Activated T-cell treated with anti-CD3 and anti-CD28 coated beads, Interleukin-2, amount 50 U/mL, for 1 hour (primary cell): ENCODE measurements around the gene DCUN1D2.
"Not testable (repeated sequence)": the region's sequence is repeated elsewhere in the genome, so short reads cannot be mapped to it uniquely, and the experiment has no call there.

ENCODE experiments used
- DNase-seq: peaks from one replicate; pipeline ENCODE4 v3.0.0-alpha.2; 2020

The DCUN1D2 gene

DNA sequence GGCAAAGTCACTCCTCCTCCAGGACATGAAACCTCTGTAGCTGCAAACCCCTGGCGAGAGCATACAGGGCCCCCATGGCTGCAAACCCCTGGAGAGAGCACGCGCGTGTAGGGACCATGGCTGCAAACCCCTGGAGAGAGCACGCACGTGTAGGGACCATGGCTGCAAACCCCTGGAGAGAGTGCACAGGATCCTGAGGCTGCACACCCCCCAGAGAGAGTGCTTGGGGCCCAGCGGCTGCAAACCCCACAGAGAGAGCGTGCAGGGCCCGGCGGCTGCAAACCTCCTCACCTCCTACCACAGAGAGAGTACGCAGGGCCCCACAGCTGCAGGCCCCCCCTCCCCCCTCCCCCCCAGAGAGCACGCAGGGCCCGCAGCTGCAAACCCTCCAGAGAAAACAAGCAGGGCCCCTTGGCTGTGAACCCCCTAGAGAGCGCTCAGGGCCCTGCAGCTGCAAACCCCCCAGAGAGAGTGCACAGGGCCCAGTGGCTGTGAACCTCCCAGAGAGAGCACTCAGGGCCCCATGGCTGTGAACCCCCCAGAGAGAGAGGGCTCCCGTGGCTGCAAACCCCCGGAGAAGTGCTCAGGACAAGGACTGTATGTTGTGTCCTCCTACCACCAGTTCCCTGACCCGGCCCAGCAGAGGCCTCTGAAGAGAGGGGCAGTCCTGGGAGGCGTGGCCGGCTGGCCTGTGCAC, 44.6 kb downstream of the DCUN1D2 start:
- DNase-seq: no peak

DNA sequence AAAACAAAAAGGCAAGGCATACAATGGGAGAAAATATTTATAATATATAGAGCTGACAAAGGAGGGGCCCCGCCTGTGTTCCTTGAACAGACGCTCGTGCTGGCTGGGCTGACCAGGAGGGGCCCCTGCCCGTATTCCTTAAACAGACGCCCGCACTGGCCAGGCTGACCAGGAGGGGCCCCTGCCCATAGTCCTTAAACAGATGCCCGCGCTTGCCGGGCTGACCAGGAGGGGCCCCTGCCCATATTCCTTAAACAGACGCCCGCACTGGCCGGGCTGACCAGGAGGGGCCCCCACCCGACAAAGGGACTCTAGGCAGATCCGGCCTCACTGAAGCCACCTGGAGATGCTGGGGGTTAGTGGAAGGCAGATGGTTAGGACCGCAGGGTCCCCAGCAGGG, 46.5 kb downstream of the DCUN1D2 start:
- no peak for DNase-seq

DNA sequence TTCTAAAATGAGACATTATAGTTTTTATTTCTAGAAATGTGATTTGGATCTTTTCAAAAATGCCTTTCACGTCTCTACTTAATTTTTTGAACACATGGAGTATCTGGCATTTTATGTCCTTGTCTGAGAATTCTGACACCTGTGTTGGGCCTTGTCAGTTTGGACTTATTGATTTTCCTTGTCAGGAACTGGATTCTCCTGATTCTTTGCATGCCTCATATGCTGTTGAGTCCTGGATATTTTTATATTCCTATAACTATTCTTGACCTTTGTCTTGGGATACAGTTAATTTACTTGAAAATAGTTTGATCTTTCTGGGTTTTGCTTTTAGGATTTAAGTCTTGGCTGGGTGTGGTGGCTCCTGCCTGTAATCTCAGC, 47.5 kb downstream of the DCUN1D2 start:
- no peak for DNase-seq

DNA sequence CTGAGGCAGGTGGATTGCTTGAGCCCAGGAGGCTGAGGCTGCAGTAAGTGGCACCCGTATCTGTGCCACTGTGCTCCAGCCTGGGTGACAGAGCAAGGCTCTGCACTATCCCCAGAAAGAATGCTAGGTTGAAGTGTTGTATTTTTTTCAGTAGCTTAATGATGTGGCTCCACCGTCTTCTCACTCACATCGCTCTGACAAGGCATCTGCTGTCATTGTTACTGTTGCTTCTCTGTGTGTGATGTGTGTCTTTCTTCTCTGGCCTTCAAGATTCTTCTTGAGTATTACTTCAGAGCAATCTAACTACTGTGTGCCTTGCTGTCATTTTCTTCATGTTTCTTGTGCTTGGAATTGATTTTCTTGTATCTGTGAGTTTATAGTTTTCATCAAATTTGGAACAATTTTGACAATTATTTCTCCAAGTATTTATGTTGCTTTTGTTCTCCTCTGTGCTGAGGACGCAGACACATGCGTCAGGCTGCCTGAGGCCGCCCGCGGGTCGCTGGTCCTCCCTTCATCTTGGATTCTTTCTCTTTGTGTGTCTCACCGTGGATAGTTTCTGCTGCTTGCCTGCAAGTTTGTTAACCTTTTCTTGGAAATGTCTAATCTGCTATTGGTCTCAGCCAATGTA, 48.0 kb downstream of the DCUN1D2 start:
- DNase-seq: no peak

DNA sequence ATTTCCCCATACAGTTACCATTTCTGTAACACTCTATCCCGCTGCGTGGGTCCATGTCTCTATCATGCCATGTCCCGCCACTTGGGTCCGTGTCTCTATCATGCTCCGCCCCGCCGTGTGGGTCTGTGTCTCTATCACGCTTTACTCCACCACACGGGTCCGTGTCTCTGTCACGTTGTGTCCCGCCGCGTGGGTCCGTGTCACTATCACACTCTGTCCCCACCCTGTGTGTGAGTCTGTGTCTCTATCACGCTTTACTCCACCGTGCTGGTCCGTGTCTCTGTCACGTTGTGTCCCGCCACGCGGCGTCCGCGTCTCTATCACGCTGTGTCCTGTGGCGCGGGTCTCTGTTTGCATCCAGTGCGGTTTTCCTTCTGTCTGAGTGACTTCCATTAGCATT, 48.9 kb downstream of the DCUN1D2 start:
- DNase-seq: no peak

DNA sequence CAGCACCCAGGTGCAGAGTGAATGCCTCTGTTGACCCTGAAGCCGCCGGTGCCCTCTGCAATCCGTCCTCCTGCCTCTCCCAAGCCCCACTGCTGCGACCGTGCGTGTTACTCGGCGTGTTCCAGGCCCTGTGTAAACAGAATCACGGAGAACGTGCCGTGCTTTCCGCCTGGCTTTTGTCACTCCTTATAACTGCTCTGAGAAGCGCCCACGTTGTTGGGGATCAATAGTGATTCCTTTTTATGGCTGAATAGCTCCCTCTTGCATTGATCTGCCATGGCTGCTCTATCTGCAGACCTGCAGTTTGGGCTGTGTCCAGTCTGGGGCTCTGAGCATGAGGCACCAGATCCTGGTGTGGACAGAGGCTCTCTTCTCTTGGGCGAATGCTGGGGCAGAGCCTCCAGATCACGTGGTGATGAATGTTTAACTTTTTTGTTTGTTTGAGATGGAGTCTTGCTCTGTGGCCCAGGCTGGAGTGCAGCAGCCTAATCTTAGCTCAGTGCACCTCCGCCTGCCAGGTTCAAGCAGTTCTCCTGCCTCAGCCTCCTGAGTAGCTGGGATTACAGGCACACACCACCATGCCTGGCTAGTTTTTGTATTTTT, 53.0 kb downstream of the DCUN1D2 start:
- no peak for DNase-seq

DNA sequence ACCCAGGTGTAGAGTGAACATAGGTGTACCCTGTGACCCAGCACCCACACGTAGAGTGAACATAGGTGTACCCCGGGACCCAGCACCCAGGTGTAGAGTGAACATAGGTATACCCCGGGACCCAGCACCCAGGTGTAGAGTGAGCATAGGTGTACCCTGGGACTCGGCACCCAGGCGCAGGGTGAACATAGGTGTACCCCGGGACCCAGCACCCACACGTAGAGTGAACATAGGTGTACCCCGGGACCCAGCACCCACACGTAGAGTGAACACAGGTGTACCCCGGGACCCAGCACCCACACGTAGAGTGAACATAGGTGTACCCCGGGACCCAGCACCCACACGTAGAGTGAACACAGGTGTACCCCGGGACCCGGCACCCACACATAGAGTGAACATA, 53.6 kb downstream of the DCUN1D2 start:
- not testable (repeated sequence) for DNase-seq

DNA sequence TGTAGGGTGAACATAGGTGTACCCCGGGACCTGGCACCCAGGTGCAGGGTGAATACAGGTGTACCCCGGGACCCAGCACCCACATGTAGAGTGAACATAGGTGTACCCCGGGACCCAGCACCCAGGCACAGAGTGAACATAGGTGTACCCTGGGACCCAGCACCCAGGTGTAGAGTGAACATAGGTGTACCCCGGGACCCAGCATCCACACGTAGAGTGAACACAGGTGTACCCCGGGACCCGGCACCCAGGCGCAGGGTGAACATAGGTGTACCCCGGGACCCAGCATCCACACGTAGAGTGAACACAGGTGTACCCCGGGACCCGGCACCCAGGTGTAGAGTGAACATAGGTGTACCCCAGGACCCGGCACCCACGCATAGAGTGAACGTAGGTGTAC, 54.6 kb downstream of the DCUN1D2 start:
- DNase-seq: peak; percentile 24

DNA sequence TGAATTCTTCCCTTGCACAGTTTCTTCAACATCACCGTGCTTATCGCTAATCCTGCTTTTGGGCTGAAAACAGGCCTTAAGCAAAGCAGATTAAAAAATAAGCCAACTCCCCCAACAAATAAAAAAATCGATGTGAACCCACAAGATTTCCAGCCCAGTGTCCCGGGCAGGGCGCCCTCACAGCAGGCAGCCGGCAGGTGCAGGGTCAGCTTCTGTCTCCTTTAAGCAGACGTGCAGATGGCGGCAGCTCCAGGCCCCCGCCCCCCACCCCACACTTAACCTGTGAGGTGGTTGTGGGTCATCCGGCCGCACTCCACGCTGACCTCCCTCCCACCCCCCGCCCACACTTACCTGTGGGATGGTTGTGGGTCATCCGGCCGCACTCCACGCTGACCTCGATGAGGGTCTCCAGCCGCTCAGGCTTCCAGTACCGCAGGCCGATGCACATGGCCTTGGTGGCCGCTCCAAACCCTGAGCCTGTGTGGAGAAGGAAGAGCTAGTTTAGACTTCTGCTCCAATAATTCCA, 57.1 kb downstream of the DCUN1D2 start:
- no peak for DNase-seq

DNA sequence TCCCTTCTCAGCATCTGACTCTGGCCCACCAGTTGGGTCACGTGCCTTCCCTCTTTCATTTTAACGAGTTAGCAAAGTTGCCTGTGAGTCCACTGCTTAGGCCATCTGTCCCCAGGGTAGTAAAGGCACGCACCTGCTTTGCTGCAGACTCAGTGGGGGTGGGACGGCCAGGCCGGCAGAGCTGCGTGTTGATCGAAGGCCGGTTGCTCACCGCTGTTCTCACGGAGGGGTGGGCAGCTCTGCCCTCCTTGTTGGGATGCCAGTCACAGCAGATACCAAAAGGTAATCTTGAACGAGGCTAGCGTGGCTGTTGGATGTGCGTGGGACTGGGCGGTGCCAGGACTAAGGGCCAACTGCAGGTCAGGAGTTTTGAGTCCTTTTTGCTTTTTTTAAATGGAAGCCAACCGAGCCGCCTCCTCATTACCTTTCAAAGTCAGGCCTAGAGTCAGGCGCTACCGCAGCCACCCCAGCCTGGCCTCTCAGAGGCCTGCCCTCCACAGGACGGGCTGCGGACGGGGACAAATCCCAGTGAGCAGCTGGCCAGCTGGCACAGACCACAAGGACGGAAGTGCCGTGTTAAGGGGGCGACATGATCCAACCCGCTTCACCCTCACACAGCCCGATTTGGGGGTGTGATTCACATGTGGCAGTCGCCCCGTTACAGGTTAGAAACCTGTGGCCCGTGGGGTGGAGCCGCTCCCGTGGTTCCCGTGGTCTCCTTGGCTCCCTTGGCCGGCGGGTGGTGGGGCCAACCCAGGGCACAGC, 57.8 kb downstream of the DCUN1D2 start:
- DNase-seq: no peak

DNA sequence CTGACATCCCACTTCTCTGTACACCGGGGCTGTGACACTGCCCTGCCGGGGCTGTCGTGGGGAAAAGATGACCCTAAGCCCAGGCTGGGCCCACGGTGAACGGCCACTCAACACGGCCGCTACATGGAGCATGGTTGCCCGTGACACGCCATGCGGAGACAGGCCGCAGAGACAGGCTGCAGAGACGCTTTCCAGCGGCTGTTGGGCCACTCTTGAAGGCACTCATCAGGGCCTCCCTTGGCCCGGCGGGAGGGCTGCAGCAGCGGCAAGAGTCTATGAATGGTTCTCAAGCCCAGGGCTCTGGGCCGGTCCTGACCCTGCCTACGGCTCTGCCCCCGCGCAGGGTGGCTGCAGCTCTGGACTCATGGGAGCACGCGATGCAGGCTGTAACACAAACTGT, 59.3 kb downstream of the DCUN1D2 start:
- no peak for DNase-seq

DNA sequence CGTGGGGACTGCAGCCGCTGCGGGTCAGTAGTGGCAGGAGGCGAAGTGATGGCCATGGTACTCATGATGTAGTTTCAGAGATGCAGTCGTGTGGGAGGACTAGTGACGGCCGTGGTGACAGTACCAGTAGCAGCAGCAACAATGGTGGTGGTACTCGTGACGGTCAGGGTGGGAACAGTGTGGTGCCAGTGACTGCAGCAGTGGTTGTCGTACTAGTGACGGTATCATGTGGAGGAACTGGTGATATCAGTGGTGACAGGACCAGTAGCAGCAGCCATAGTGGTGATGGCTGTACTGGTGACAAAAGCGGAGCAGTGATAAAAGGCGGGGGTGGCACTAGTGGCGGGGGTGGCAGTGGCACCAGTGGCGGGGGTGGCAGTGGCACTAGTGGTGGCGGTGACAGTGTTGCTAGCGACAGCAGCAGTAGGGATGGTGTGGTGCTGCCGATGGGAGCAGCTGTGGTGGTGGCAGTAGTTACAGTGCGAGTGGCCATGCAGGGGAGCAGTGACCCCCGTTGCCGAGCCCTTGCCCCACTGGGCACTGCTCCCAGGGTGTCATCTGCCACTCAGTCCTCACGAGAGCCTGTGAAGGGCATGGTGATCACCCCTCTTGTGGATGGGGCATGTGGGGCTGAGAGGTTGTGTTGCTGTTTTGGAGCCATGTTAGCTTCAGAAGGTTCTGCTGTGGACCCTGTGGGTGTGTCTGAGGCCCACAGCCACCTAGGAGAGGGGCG, 60.0 kb downstream of the DCUN1D2 start:
- no peak for DNase-seq

DNA sequence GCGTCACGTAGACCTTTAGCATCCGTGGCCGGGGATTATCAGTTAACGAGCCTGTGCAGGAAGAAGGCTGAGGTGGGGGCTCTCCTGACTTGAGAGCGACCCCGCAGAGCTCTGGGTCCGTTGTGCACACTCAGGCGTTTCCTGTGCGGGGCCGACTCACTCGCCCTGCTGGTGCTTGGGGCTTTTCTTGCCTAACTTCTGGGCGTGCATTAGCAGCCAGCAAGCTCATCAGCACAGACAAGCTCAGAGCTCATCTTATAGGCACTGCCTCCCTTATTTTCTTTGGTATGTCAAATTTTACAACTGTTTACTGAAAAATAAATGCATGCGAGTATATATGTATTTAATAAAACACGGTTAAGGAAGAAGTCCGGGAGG, 60.9 kb downstream of the DCUN1D2 start:
- no peak for DNase-seq

DNA sequence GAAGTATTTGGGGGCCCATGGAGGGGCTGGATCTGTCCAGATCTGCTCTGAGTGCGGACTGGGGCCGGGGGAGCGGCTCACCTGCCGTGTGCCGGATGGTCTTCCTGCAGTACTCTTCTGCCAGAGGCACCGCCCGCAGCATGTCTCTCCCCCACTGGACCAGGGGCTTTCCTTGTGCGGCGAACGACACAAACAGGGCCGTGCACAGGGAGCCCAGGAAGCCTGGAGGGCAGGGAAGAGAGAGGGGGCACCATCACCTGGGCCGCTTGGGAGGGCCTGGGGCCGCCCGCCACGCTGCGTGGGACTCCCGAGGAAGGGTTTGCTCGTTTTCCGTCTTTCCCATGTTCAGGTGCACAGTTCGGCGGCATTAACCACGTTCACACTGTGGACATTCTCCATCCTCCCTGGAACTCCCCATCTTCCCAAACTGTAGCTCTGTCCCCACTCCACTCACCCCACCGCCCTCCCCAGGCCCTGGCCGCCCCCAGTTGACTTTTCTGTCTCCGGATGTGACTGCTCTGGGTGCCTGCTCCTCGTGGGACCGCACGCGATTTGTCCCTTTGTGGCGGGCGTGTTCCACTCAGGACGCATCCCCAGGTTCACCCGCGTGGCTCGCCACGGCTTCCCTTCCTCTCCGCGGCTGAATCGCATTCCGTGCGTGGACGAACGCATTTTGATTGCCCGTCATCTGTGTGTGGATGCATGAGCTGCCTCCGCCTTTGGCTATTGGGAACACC, 61.5 kb downstream of the DCUN1D2 start:
- DNase-seq: no peak

DNA sequence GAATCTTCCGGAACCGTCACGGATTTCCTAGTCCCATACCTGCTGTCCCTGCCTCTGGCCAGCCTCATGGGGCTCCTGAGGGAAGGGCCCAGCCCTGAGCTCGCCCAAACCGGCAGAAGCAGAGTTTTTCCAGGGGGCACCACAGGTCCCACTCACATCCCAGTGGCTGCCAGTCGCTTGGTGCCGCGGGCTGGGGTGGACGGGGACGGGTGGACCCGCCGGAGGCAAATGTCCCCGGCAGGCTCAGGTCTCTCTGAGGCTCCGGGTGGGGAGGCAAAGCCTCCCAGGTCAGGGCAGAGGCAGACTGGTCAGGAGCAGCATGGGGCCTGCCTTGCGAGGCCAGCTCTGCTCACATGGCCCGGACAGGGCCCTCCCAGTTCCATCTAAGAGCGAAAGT, 62.0 kb downstream of the DCUN1D2 start:
- DNase-seq: no peak

DNA sequence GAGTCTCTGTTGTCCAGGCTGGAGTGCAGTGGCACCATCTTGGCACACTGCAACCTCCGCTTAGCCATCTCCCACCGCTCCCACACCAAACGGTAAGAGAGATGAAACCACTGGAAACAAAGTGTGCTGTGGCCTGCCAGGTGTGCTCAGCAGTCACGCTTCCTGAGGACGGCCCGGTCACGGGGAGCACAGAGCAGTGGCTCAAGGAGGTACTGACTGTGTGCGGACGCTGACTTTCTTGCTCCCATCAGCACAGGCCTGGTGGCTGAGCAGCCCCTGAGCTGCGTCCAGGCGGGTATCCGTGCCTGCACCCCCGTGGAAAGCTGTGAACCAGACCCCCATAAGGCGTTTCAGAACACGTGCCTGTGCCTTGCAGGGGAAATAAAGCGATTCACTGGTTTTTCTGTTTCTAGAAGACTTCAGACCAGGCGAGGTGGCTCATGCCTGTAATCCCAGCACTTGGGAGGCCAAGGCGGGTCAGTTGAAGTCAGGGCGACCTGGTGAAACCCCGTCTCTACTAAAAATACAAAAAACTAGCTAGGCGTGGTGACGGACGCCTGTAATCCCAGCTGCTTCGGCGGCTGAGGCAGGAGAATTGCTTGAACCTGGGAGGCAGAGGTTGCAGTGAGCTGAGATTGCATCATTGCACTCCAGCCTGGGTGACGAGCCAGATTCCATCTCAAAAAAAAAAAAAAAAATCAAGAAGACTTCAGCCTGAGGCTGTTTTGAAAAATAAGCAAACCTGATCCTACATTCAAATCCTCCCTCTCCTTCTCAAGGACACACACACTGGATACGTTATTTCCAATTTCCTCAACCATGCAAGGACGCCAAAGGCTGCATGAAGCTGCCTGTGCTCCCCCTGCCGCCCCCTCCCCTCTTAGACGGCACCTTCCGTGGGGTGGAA, 62.7 kb downstream of the DCUN1D2 start:
- no peak for DNase-seq

DNA sequence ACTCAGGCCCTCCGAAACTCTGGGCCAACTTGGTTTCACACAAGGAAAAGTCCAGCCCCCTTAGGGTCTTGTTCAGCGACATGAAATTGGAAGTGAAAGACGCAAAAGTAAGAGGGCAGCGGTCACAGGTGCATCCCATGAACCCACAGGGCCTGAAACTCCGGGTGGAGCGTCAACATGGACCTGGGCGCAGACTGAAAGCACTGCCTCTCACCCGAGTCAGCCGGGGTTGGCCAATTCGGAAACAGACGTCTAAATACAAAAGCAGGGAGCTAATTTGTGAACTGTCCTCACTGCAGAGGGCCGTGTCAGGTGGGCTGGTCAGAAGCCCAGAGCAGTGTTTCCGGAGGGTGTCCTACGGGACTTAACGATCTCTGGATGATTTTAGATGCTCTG, 63.9 kb downstream of the DCUN1D2 start:
- DNase-seq: no peak

DNA sequence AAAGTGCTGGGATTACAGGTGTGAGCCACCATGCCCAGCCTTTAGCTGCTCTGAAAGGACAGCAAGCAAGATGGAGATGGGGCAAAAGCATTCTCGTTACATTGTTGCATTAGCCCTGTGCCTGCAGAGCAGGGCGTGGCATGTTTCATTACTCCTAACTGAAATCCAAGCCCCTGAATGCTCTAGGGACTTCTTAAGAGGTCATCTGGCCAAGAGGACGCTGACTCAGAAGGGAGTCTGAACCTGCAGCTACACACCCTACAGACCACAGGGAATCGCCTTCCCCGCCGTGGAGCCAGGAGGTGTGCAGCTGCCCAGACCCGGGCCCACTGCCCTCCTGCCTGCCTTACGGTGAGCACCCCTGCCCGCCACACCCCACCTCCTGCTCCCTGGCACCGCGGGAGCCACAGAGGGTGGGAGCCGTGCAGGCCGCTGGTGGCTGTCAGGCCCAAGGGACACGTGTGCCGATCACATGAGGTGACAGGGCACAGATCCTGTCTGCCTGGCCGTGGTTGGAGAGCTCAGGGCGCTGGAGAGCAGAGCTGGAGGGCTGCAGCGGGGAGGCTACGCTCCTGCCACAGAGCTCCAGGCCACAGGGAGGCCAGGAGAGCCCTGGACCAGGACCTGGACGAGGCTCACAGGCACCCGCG, 64.4 kb downstream of the DCUN1D2 start:
- no peak for DNase-seq

DNA sequence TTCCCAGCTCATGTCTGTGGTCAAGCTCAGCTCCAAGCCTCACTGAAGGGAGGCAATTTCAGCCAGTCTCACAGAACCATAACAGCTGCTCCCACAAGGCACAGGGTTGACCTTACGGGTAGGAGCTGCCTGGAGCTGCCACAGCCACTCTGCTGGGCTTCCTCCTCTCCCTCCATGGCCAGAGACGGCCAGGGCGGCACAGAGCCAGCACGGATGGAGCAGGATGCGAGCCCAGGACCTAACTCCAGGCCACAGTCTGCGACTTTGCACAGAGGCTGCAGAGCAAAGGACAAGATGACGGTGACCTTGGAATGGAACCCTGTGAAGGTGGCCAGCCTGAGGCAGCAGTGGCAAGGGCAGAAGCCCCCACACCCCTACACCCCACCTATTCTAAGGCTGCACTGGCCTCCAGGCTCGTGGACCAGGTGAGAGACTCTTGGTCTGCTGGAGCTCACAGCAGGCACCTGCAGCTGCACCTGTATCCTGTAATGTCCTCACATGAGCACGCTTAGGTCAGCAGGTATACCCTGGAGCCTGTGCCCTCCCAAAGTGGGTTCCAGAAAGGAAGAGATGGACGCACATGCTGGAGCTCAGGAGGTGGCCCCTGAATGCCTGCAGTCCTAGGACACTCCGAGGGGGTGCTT, 66.9 kb downstream of the DCUN1D2 start:
- DNase-seq: no peak
